HepG2 (cell line): Measurements from ENCODE around the gene TNS1. TPM values are rescaled to one million over a fixed set of nuclear protein-coding genes. Genes with fewer than 3 reads are reported as not detected.

Experiments
- BRD4 ChIP-seq: sonication (generic); formaldehyde crosslinking; IDR thresholded peaks from 2 replicates; pipeline ENCODE4 v1.4.0; 2020; ENCODE audit warnings: missing genetic modification reagents
- GTF3A ChIP-seq: sonication (generic); formaldehyde crosslinking; conservative IDR thresholded peaks from 2 replicates; pipeline ENCODE4 v1.4.0; 2020; ENCODE audit warnings: mild to moderate bottlenecking, missing genetic modification reagents
- HES4 ChIP-seq: sonication (generic); formaldehyde crosslinking; IDR thresholded peaks from 2 replicates; pipeline ENCODE4 v1.9.0; 2021; ENCODE audit warnings: mild to moderate bottlenecking, missing genetic modification reagents, borderline replicate concordance
- HNRNPLL ChIP-seq: fragments of 200-400 bp; formaldehyde crosslinking; IDR thresholded peaks from 2 replicates; pipeline ENCODE4 v1.6.1; 2017; ENCODE audit warnings: mild to moderate bottlenecking, low read depth, low read length; ENCODE audit not compliant: poor library complexity, severe bottlenecking
- HOXD1 ChIP-seq: sonication (generic); formaldehyde crosslinking; IDR thresholded peaks from 2 replicates; pipeline ENCODE4 v1.5.0; 2020; ENCODE audit warnings: missing genetic modification reagents
- MEIS1 ChIP-seq: sonication (generic); formaldehyde crosslinking; IDR thresholded peaks from 2 replicates; pipeline ENCODE4 v1.9.0; 2021; ENCODE audit warnings: mild to moderate bottlenecking, missing genetic modification reagents, moderate library complexity, borderline replicate concordance
- MTF2 ChIP-seq: sonication (generic); formaldehyde crosslinking; IDR thresholded peaks from 2 replicates; pipeline ENCODE4 v1.5.0; 2020; ENCODE audit warnings: missing genetic modification reagents, borderline replicate concordance
- NFYB ChIP-seq: sonication (generic); formaldehyde crosslinking; IDR thresholded peaks from 2 replicates; pipeline ENCODE4 v1.4.0; 2020; ENCODE audit warnings: missing genetic modification reagents
- NR2C2 ChIP-seq: sonication (generic); formaldehyde crosslinking; IDR thresholded peaks from 2 replicates; pipeline ENCODE4 v1.4.0; 2020; ENCODE audit warnings: missing genetic modification reagents, mild to moderate bottlenecking, moderate library complexity, borderline replicate concordance
- SCMH1 ChIP-seq: sonication (generic); formaldehyde crosslinking; IDR thresholded peaks from 2 replicates; pipeline ENCODE4 v1.9.0; 2021; ENCODE audit warnings: missing genetic modification reagents, mild to moderate bottlenecking, borderline replicate concordance
- SKI ChIP-seq: fragments of 450-650 bp; IDR thresholded peaks from one replicate; pipeline ENCODE4 v1.6.1; 2018; ENCODE audit warnings: mild to moderate bottlenecking; ENCODE audit not compliant: partially characterized antibody
- ZBTB42 ChIP-seq: sonication (generic); formaldehyde crosslinking; IDR thresholded peaks from 2 replicates; pipeline ENCODE4 v1.5.0; 2020; ENCODE audit warnings: mild to moderate bottlenecking, missing genetic modification reagents
- ZBTB7B ChIP-seq: sonication (generic); formaldehyde crosslinking; IDR thresholded peaks from 2 replicates; pipeline ENCODE4 v1.4.0; 2020; ENCODE audit warnings: missing genetic modification reagents
- ZEB1 ChIP-seq: IDR thresholded peaks from 2 replicates; pipeline ENCODE4 v1.6.1; 2012; ENCODE audit warnings: mild to moderate bottlenecking, low read depth, inconsistent platforms; ENCODE audit not compliant: insufficient replicate concordance
- ZNF589 ChIP-seq: sonication (generic); formaldehyde crosslinking; conservative IDR thresholded peaks from 2 replicates; pipeline ENCODE4 v1.8.0; 2022; ENCODE audit warnings: mild to moderate bottlenecking, moderate library complexity, missing genetic modification reagents
- ZNF746 ChIP-seq: sonication (generic); formaldehyde crosslinking; IDR thresholded peaks from 2 replicates; pipeline ENCODE4 v1.8.0; 2022; ENCODE audit warnings: mild to moderate bottlenecking, missing genetic modification reagents
- ZNF75D ChIP-seq: sonication (generic); formaldehyde crosslinking; IDR thresholded peaks from 2 replicates; pipeline ENCODE4 v1.8.1; 2023; ENCODE audit warnings: missing genetic modification reagents, mild to moderate bottlenecking, borderline replicate concordance
- ZNF768 ChIP-seq: sonication (generic); formaldehyde crosslinking; IDR thresholded peaks from 2 replicates; pipeline ENCODE4 v1.4.0; 2020; ENCODE audit warnings: missing genetic modification reagents
- ZSCAN22 ChIP-seq: sonication (generic); formaldehyde crosslinking; IDR thresholded peaks from 2 replicates; pipeline ENCODE4 v1.4.0; 2020; ENCODE audit warnings: mild to moderate bottlenecking, missing genetic modification reagents
- polyA plus RNA-seq, 8 experiments: library from polyadenylated mRNA; depleted of rRNA in 3 of 8; stranded (reverse) in 7 of 8; unstranded in 1 of 8; fragments of >200 nt; fragmentation: Illumina TruSeq in 4 of 8; extraction: Trizol in 4 of 8; gene quantifications; 2 replicates each; pipeline versions ENCODE4 v1.2.1 to v1.2.3, GENCODE V29; 2011 to 2016; ENCODE audit warnings: low read depth in 4 of 8, missing spikeins in 1 of 8, mixed read lengths in 1 of 8; ENCODE audit not compliant: insufficient read depth in 1 of 8
- total RNA-seq, 5 experiments: library from RNA; depleted of rRNA; stranded (reverse); fragments of >200 nt; fragmentation: Illumina TruSeq; extraction: Trizol; gene quantifications; 2 replicates each; pipeline ENCODE4 v1.2.3, GENCODE V29; 2016; ENCODE audit warnings: low read depth in 1 of 5
- TF ChIP-seq, protein P1 (sequence below): IDR thresholded peaks from 2 replicates; pipeline ENCODE4 v1.6.1; 2016; ENCODE audit warnings: low read depth, missing genetic modification reagents, missing compliant biosample characterization
- TF ChIP-seq, protein P2 (sequence below): sonication (generic); formaldehyde crosslinking; IDR thresholded peaks from 2 replicates; pipeline ENCODE4 v1.8.1; 2023; ENCODE audit warnings: mild to moderate bottlenecking, inconsistent platforms, moderate library complexity, missing genetic modification reagents, borderline replicate concordance
- TF ChIP-seq, protein P3 (sequence below): sonication (generic); formaldehyde crosslinking; IDR thresholded peaks from 2 replicates; pipeline ENCODE4 v1.5.1; 2020; ENCODE audit warnings: mild to moderate bottlenecking, missing genetic modification reagents, moderate library complexity

TNS1 gene
- total and polyA plus RNA-seq, 2 of the 13 experiments (the other 11 are each of a cell fraction or from before 2014, with no cell fraction given) = 1.9 to 118 TPM

DNA sequence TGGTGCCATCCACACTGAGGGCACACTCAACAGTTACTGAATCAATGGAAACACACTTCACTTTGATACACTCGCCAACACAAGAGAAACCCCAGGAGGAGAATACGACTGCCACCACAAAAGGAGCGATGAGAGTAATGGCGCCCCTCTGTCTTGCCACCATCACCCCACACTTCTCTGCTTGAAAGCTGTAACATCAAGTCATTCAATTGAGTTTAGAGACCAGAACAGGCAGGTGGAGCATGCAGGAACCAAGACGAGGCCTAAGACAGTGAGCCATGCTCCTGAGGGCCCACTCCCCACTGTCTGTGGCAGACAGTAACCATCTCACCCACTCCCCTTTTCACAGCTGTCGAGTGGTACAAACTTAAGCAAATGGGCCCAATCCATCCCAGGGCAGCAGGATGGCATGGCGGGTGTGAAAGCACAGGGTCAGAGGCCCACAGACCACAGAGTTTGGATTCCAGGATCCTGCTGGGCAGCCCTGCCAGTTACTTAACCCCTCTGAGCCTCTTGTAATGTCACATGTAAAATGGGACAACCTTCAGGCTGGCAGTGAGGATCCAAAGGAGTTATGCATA lies 101.9 kb downstream of the TNS1 start (continued):
- TF ChIP-seq MEIS1 (CRISPR knock-in tag) (peak; percentile 83; the same call in 1 of the 2 replicates), ZBTB7B (CRISPR knock-in tag) (no peak), MTF2 (CRISPR knock-in tag) (no peak), SCMH1 (CRISPR knock-in tag) (no peak), SKI (no peak), ZBTB42 (no peak), ZSCAN22 (CRISPR knock-in tag) (no peak), ZNF589 (peak; percentile 58; the same call in 1 of the 2 replicates), NFYB (no peak), HNRNPLL (no peak), HES4 (CRISPR knock-in tag) (0 out of 2 replicates have a peak, but pooled peaks have one; percentile 11), BRD4 (CRISPR knock-in tag) (no peak), HOXD1 (CRISPR knock-in tag) (no peak), GTF3A (no peak), NR2C2 (CRISPR knock-in tag) (no peak), ZNF75D (no peak), ZEB1 (no peak), ZNF768 (peak; percentile 88), ZNF746 (CRISPR knock-in tag) (no peak)
- TF ChIP-seq, protein P1, sequence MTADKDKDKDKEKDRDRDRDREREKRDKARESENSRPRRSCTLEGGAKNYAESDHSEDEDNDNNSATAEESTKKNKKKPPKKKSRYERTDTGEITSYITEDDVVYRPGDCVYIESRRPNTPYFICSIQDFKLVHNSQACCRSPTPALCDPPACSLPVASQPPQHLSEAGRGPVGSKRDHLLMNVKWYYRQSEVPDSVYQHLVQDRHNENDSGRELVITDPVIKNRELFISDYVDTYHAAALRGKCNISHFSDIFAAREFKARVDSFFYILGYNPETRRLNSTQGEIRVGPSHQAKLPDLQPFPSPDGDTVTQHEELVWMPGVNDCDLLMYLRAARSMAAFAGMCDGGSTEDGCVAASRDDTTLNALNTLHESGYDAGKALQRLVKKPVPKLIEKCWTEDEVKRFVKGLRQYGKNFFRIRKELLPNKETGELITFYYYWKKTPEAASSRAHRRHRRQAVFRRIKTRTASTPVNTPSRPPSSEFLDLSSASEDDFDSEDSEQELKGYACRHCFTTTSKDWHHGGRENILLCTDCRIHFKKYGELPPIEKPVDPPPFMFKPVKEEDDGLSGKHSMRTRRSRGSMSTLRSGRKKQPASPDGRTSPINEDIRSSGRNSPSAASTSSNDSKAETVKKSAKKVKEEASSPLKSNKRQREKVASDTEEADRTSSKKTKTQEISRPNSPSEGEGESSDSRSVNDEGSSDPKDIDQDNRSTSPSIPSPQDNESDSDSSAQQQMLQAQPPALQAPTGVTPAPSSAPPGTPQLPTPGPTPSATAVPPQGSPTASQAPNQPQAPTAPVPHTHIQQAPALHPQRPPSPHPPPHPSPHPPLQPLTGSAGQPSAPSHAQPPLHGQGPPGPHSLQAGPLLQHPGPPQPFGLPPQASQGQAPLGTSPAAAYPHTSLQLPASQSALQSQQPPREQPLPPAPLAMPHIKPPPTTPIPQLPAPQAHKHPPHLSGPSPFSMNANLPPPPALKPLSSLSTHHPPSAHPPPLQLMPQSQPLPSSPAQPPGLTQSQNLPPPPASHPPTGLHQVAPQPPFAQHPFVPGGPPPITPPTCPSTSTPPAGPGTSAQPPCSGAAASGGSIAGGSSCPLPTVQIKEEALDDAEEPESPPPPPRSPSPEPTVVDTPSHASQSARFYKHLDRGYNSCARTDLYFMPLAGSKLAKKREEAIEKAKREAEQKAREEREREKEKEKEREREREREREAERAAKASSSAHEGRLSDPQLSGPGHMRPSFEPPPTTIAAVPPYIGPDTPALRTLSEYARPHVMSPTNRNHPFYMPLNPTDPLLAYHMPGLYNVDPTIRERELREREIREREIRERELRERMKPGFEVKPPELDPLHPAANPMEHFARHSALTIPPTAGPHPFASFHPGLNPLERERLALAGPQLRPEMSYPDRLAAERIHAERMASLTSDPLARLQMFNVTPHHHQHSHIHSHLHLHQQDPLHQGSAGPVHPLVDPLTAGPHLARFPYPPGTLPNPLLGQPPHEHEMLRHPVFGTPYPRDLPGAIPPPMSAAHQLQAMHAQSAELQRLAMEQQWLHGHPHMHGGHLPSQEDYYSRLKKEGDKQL (CRISPR knock-in tag) = no peak
- TF ChIP-seq, protein P2, sequence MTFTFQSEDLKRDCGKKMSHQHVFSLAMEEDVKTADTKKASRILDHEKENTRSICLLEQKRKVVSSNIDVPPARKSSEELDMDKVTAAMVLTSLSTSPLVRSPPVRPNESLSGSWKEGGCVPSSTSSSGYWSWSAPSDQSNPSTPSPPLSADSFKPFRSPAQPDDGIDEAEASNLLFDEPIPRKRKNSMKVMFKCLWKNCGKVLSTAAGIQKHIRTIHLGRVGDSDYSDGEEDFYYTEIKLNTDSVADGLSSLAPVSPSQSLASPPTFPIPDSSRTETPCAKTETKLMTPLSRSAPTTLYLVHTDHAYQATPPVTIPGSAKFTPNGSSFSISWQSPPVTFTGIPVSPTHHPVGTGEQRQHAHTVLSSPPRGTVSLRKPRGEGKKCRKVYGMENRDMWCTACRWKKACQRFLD (CRISPR knock-in tag) = no peak
- TF ChIP-seq, protein P3, sequence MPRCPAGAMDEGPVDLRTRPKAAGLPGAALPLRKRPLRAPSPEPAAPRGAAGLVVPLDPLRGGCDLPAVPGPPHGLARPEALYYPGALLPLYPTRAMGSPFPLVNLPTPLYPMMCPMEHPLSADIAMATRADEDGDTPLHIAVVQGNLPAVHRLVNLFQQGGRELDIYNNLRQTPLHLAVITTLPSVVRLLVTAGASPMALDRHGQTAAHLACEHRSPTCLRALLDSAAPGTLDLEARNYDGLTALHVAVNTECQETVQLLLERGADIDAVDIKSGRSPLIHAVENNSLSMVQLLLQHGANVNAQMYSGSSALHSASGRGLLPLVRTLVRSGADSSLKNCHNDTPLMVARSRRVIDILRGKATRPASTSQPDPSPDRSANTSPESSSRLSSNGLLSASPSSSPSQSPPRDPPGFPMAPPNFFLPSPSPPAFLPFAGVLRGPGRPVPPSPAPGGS (CRISPR knock-in tag) = no peak
